A549 (cell line): ENCODE measurements around the gene PRRT4. TPM values are rescaled to one million over a fixed set of nuclear protein-coding genes. Genes with fewer than 3 reads are reported as not detected.

Experiments used
- ATAC-seq, 2 experiments: fragments of 200-7000 bp in 1 of 2; fragments of >200 bp in 1 of 2; cut with Nextera tagmentation in 1 of 2; cut with Tn5 transposase in 1 of 2; 3 replicates each; pipeline versions ENCODE4 v1.8.0 to v1.9.1; 2018 to 2020; ENCODE audit warnings: mild to moderate bottlenecking in 1 of 2, moderate library complexity in 1 of 2
- CTCF ChIA-PET: fragments of 300-600 bp; sonication (Branson Sonifier 250); formaldehyde crosslinking; extraction: SDS; loops from one replicate; lab custom pipeline; 2021; ENCODE audit warnings: antibody characterized with exemption, inconsistent platforms; lab: Yijun Ruan, JAX
- POLR2A ChIA-PET: fragments of 350-600 bp; formaldehyde crosslinking; extraction: SDS; loops from one replicate; lab custom pipeline; 2021; ENCODE audit warnings: antibody characterized with exemption, inconsistent platforms; lab: Yijun Ruan, JAX
- DNase-seq, 2 experiments: peaks; one replicate each; pipeline versions ENCODE4 v3.0.0 to v3.0.0-alpha.2; 2011 to 2016; ENCODE audit warnings: low read depth in 1 of 2, low spot score in 1 of 2
- FAIRE-seq: peaks from 2 replicates; lab custom pipeline; 2011; peaks lifted over from hg19 to GRCh38; lab: Jason Lieb, UNC
- H3K27ac ChIP-seq, 2 experiments: fragments of >200 bp; sonication (Bioruptor Twin); formaldehyde crosslinking; 3 replicates each; pipeline ENCODE4 v1.5.1; 2016 to 2017
- H3K4me1 ChIP-seq: fragments of >200 bp; sonication (Bioruptor Twin); formaldehyde crosslinking; 3 replicates; pipeline ENCODE4 v1.6.1; 2016
- H3K4me2 ChIP-seq: fragments of >200 bp; sonication (Bioruptor Twin); formaldehyde crosslinking; 3 replicates; pipeline ENCODE4 v1.6.1; 2016
- H3K4me3 ChIP-seq: fragments of >200 bp; sonication (Bioruptor Twin); formaldehyde crosslinking; 3 replicates; pipeline ENCODE4 v1.5.1; 2016
- H3K9me3 ChIP-seq: fragments of >200 bp; sonication (Bioruptor Twin); formaldehyde crosslinking; 3 replicates; pipeline ENCODE4 v1.6.1; 2016
- CBX2 ChIP-seq: fragments of 200-600 bp; sonication (generic); IDR thresholded peaks from 2 replicates; pipeline ENCODE4 v1.6.1; 2016; ENCODE audit warnings: low read depth, mild to moderate bottlenecking, borderline replicate concordance
- EHMT2 ChIP-seq: fragments of 200-600 bp; sonication (generic); IDR thresholded peaks from 2 replicates; pipeline ENCODE4 v1.6.1; 2016; ENCODE audit warnings: antibody characterized with exemption, low read depth, mild to moderate bottlenecking, moderate library complexity
- EP300 ChIP-seq, 2 experiments: fragments of >200 bp; sonication (Bioruptor Twin); formaldehyde crosslinking; IDR thresholded peaks; 2 replicates in 1 of 2; 3 replicates in 1 of 2; pipeline ENCODE4 v1.6.1; 2016 to 2017
- FOSL2 ChIP-seq, 2 experiments: fragments of 450-650 bp in 1 of 2; fragments of >200 bp in 1 of 2; sonication (Bioruptor Twin) in 1 of 2; formaldehyde crosslinking; IDR thresholded peaks; 2 replicates each; pipeline versions ENCODE4 v1.5.0 to v1.6.1; 2016 to 2020; ENCODE audit warnings: mild to moderate bottlenecking in 1 of 2, moderate library complexity in 1 of 2
- FOXS1 ChIP-seq: fragments of 250-450 bp; sonication (Bioruptor Pico); IDR thresholded peaks from 2 replicates; pipeline ENCODE4 v1.5.0; 2020; ENCODE audit warnings: mild to moderate bottlenecking, moderate library complexity
- HOXB13 ChIP-seq: fragments of 250-450 bp; sonication (Bioruptor Pico); IDR thresholded peaks from 2 replicates; pipeline ENCODE4 v1.5.0; 2020; ENCODE audit warnings: low read depth, mild to moderate bottlenecking, moderate library complexity
- HOXB5 ChIP-seq: fragments of 250-450 bp; sonication (Bioruptor Pico); IDR thresholded peaks from 2 replicates; pipeline ENCODE4 v1.5.0; 2020; ENCODE audit warnings: mild to moderate bottlenecking, moderate library complexity
- KDM1A ChIP-seq: fragments of 200-600 bp; sonication (generic); IDR thresholded peaks from 2 replicates; pipeline ENCODE4 v1.6.1; 2016; ENCODE audit warnings: low read depth, mild to moderate bottlenecking
- MAZ ChIP-seq: fragments of 150-350 bp; IDR thresholded peaks from 2 replicates; pipeline ENCODE4 v1.6.1; 2014; ENCODE audit warnings: antibody characterized with exemption, low read depth, low read length, borderline replicate concordance
- MYC ChIP-seq: IDR thresholded peaks from 2 replicates; pipeline ENCODE4 v1.6.1; 2012; ENCODE audit warnings: mild to moderate bottlenecking, inconsistent platforms, low read length, improper control_type of control experiment, borderline replicate concordance
- PHF8 ChIP-seq: fragments of 200-600 bp; sonication (generic); IDR thresholded peaks from 2 replicates; pipeline ENCODE4 v1.6.1; 2016; ENCODE audit warnings: low read depth, mild to moderate bottlenecking, antibody characterized with exemption, moderate library complexity, borderline replicate concordance
- RAD21 ChIP-seq, 2 experiments: fragments of >200 bp in 1 of 2; sonication (Bioruptor Twin) in 1 of 2; formaldehyde crosslinking in 1 of 2; IDR thresholded peaks in 1 of 2; conservative IDR thresholded peaks in 1 of 2; 2 replicates in 1 of 2; 3 replicates in 1 of 2; pipeline ENCODE4 v1.6.1; 2012 to 2018; ENCODE audit warnings: inconsistent platforms in 1 of 2
- RFX5 ChIP-seq: fragments of 450-650 bp; IDR thresholded peaks from 2 replicates; pipeline ENCODE4 v1.7.1; 2014; ENCODE audit warnings: antibody characterized with exemption, mild to moderate bottlenecking, moderate library complexity
- RNF2 ChIP-seq: fragments of 200-600 bp; sonication (generic); IDR thresholded peaks from 2 replicates; pipeline ENCODE4 v1.6.1; 2016; ENCODE audit warnings: low read depth, mild to moderate bottlenecking, antibody characterized with exemption, moderate library complexity, borderline replicate concordance
- SMC3 ChIP-seq: fragments of >200 bp; sonication (Bioruptor Twin); formaldehyde crosslinking; IDR thresholded peaks from 3 replicates; pipeline ENCODE4 v1.6.1; 2018; ENCODE audit warnings: inconsistent platforms
- TFCP2L1 ChIP-seq: fragments of 250-450 bp; sonication (Bioruptor Pico); IDR thresholded peaks from 2 replicates; pipeline ENCODE4 v1.5.0; 2021; ENCODE audit warnings: mild to moderate bottlenecking
- TP53 ChIP-seq: fragments of 250-450 bp; sonication (Bioruptor Pico); IDR thresholded peaks from 2 replicates; pipeline ENCODE4 v1.5.0; 2021; ENCODE audit warnings: mild to moderate bottlenecking, moderate library complexity
- ZC3H11A ChIP-seq: fragments of 450-650 bp; IDR thresholded peaks from 2 replicates; pipeline ENCODE4 v1.6.1; 2014; ENCODE audit warnings: antibody characterized with exemption, mild to moderate bottlenecking
- ZNF302 ChIP-seq: fragments of 250-450 bp; sonication (Bioruptor Pico); IDR thresholded peaks from 2 replicates; pipeline ENCODE4 v1.9.0; 2021; ENCODE audit warnings: inconsistent platforms, mild to moderate bottlenecking, moderate library complexity
- WGBS: methylation state at CpG from one replicate; pipeline ENCODE4 v1.1.6; 2017; ENCODE audit errors: missing lambda C conversion rate; 5-methylcytosine and 5-hydroxymethylcytosine counted together
- polyA plus RNA-seq, 4 experiments: library from polyadenylated mRNA; depleted of rRNA in 3 of 4; stranded (reverse); fragments of >200 nt; fragmentation: RNase III in 1 of 4; extraction: RNeasy Plus Mini Kit Qiagen cat#74134 plus additional on column Dnase treatment in 1 of 4; gene quantifications; 2 replicates in 3 of 4; 3 replicates in 1 of 4; pipeline ENCODE4 v1.2.3, GENCODE V29; 2011 to 2017
- TF ChIP-seq, protein P1 (sequence below): fragments of 150-350 bp; IDR thresholded peaks from 2 replicates; pipeline ENCODE4 v1.6.1; 2014; ENCODE audit warnings: low read depth, mild to moderate bottlenecking, low read length
- TF ChIP-seq, protein P2 (sequence below): fragments of >200 bp; sonication (Bioruptor Twin); formaldehyde crosslinking; IDR thresholded peaks from 2 replicates; pipeline ENCODE4 v1.6.1; 2016
- TF ChIP-seq, protein P3 (sequence below): fragments of >200 bp; sonication (Bioruptor Twin); formaldehyde crosslinking; IDR thresholded peaks from 3 replicates; pipeline ENCODE4 v1.6.1; 2016
- TF ChIP-seq, protein P4 (sequence below): IDR thresholded peaks from 2 replicates; pipeline ENCODE4 v1.6.1; 2012
- TF ChIP-seq, protein P5 (sequence below): fragments of >200 bp; sonication (Bioruptor Twin); formaldehyde crosslinking; IDR thresholded peaks from 3 replicates; pipeline ENCODE4 v1.5.1; 2016
- TF ChIP-seq, protein P6 (sequence below): fragments of 200-600 bp; sonication (generic); IDR thresholded peaks from 2 replicates; pipeline ENCODE4 v1.6.1; 2016; ENCODE audit warnings: antibody characterized with exemption, mild to moderate bottlenecking, moderate library complexity

PRRT4 gene
- polyA plus RNA-seq, 2 of the 4 experiments (the other 2 are of a cell fraction) = 0.15 to 0.18 TPM

DNA sequence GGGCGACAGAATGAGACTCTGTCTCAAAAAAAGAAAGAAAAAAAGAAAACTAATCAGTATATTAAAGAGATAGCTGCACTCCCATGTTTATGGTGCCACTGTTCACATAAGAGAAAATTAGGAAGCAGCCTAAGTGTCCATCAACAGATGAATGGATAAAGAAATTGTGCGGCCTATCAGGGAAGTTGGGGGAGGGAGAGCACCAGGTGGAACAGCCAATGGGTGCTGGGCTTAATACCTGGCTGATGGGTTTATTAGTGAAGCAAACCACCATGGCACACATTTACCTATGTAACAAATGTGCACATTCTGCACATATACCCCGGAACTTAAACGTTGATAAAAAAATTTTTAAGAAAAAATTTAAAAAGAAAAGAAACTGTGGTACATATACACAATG is 9.0 kb upstream of the PRRT4 start:
- no peak for FAIRE-seq
- H3K27ac ChIP-seq = no peak overlapping the region
- ChIA-PET POLR2A (no interaction called here), CTCF (interaction anchor here (0.6 to 38.8 kb wide), 4 partner anchors 7 to 25 kb away, joined by 3 to 800 read pairs (median 146); partner anchors contain the start of gene RBM28)
- ATAC-seq = no peak
- WGBS = 78% methylated on average over 4 of the region's 4 CpGs
- H3K4me2 ChIP-seq = no peak overlapping the region
- no peak for DNase-seq
- TF ChIP-seq FOSL2 (IDR thresholded peaks at IDR 0.05) = no peak
- TF ChIP-seq FOSL2 (CRISPR knock-in tag; IDR thresholded peaks at IDR 0.05) = no peak
- TF ChIP-seq RAD21 (conservative IDR thresholded peaks at IDR 0.05 in 1 of 2, IDR thresholded peaks at IDR 0.05 in 1 of 2) = no peak
- TF ChIP-seq, protein P1, sequence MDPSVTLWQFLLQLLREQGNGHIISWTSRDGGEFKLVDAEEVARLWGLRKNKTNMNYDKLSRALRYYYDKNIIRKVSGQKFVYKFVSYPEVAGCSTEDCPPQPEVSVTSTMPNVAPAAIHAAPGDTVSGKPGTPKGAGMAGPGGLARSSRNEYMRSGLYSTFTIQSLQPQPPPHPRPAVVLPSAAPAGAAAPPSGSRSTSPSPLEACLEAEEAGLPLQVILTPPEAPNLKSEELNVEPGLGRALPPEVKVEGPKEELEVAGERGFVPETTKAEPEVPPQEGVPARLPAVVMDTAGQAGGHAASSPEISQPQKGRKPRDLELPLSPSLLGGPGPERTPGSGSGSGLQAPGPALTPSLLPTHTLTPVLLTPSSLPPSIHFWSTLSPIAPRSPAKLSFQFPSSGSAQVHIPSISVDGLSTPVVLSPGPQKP = no peak
- no peak for TF ChIP-seq RNF2
- TF ChIP-seq SMC3 = no peak
- no peak for TF ChIP-seq CBX2
- no peak for TF ChIP-seq ZNF302 (CRISPR knock-in tag)
- no peak for TF ChIP-seq FOXS1 (CRISPR knock-in tag)
- no peak for TF ChIP-seq RFX5
- TF ChIP-seq ZC3H11A = no peak
- TF ChIP-seq, protein P2, sequence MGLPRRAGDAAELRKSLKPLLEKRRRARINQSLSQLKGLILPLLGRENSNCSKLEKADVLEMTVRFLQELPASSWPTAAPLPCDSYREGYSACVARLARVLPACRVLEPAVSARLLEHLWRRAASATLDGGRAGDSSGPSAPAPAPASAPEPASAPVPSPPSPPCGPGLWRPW = no peak
- TF ChIP-seq PHF8 = no peak
- TF ChIP-seq, protein P3, sequence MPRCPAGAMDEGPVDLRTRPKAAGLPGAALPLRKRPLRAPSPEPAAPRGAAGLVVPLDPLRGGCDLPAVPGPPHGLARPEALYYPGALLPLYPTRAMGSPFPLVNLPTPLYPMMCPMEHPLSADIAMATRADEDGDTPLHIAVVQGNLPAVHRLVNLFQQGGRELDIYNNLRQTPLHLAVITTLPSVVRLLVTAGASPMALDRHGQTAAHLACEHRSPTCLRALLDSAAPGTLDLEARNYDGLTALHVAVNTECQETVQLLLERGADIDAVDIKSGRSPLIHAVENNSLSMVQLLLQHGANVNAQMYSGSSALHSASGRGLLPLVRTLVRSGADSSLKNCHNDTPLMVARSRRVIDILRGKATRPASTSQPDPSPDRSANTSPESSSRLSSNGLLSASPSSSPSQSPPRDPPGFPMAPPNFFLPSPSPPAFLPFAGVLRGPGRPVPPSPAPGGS = no peak
- no peak for TF ChIP-seq HOXB13 (CRISPR knock-in tag)
- TF ChIP-seq, protein P4, sequence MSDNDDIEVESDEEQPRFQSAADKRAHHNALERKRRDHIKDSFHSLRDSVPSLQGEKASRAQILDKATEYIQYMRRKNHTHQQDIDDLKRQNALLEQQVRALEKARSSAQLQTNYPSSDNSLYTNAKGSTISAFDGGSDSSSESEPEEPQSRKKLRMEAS = no peak
- TF ChIP-seq TFCP2L1 (CRISPR knock-in tag) = no peak
- TF ChIP-seq, protein P5, sequence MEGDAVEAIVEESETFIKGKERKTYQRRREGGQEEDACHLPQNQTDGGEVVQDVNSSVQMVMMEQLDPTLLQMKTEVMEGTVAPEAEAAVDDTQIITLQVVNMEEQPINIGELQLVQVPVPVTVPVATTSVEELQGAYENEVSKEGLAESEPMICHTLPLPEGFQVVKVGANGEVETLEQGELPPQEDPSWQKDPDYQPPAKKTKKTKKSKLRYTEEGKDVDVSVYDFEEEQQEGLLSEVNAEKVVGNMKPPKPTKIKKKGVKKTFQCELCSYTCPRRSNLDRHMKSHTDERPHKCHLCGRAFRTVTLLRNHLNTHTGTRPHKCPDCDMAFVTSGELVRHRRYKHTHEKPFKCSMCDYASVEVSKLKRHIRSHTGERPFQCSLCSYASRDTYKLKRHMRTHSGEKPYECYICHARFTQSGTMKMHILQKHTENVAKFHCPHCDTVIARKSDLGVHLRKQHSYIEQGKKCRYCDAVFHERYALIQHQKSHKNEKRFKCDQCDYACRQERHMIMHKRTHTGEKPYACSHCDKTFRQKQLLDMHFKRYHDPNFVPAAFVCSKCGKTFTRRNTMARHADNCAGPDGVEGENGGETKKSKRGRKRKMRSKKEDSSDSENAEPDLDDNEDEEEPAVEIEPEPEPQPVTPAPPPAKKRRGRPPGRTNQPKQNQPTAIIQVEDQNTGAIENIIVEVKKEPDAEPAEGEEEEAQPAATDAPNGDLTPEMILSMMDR = no peak
- H3K4me3 ChIP-seq = no peak overlapping the region
- H3K4me1 ChIP-seq = no peaks in the 10 kb centered on the region
- no peaks in the 10 kb centered on the region for H3K9me3 ChIP-seq

DNA sequence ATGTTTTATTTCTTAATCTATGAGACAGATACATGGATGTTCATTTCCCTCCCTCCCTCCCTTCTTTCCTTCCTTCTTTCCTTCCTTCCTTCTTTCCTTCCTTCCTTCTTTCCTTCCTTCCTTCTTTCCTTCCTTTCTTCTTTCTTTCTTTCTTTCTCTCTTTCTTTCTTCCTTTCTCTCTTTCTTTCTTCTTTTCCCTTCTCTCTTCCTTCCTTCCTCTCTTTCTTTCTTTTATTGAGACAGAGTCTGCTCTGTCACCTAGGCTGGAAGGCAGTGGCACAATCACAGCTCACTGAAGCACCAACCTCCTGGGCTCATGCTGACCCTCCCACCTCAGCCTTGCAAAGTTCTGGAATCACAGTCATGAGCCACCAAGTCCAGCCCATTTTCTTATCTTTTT is 5.5 kb upstream of the PRRT4 start:
- H3K9me3 ChIP-seq = no peaks in the 10 kb centered on the region
- H3K4me3 ChIP-seq = no peak overlapping the region
- TF ChIP-seq HOXB5 (CRISPR knock-in tag) = no peak
- TF ChIP-seq, protein P4 = no peak
- TF ChIP-seq EHMT2 = no peak
- TF ChIP-seq, protein P3 = no peak
- no peak for TF ChIP-seq MAZ
- no peak for TF ChIP-seq TP53
- TF ChIP-seq KDM1A = no peak
- no peak for TF ChIP-seq EP300 (IDR thresholded peaks at IDR 0.05)
- TF ChIP-seq, protein P6, sequence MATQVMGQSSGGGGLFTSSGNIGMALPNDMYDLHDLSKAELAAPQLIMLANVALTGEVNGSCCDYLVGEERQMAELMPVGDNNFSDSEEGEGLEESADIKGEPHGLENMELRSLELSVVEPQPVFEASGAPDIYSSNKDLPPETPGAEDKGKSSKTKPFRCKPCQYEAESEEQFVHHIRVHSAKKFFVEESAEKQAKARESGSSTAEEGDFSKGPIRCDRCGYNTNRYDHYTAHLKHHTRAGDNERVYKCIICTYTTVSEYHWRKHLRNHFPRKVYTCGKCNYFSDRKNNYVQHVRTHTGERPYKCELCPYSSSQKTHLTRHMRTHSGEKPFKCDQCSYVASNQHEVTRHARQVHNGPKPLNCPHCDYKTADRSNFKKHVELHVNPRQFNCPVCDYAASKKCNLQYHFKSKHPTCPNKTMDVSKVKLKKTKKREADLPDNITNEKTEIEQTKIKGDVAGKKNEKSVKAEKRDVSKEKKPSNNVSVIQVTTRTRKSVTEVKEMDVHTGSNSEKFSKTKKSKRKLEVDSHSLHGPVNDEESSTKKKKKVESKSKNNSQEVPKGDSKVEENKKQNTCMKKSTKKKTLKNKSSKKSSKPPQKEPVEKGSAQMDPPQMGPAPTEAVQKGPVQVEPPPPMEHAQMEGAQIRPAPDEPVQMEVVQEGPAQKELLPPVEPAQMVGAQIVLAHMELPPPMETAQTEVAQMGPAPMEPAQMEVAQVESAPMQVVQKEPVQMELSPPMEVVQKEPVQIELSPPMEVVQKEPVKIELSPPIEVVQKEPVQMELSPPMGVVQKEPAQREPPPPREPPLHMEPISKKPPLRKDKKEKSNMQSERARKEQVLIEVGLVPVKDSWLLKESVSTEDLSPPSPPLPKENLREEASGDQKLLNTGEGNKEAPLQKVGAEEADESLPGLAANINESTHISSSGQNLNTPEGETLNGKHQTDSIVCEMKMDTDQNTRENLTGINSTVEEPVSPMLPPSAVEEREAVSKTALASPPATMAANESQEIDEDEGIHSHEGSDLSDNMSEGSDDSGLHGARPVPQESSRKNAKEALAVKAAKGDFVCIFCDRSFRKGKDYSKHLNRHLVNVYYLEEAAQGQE = no peak
- no peak for TF ChIP-seq MYC
- ATAC-seq (no peak), FAIRE-seq (no peak), DNase-seq (no peak)
- H3K4me1 ChIP-seq = no peaks in the 10 kb centered on the region
- H3K4me2 ChIP-seq = no peak overlapping the region
- CTCF ChIA-PET = interaction anchor here (0.9 to 38.8 kb wide), 5 partner anchors 14 to 27 kb away, joined by 3 to 800 read pairs (median 12); partner anchors contain the start of gene RBM28
- no peak overlapping the region for H3K27ac ChIP-seq
- POLR2A ChIA-PET = no interaction called here
